Measurements from ENCODE around the gene ZNF664. TPM values are rescaled to one million over a fixed set of nuclear protein-coding genes. Genes with fewer than 3 reads are reported as not detected.

The ZNF664 gene
- total RNA-seq, 1 donor from 2014 or later, result 27.7 TPM

DNA sequence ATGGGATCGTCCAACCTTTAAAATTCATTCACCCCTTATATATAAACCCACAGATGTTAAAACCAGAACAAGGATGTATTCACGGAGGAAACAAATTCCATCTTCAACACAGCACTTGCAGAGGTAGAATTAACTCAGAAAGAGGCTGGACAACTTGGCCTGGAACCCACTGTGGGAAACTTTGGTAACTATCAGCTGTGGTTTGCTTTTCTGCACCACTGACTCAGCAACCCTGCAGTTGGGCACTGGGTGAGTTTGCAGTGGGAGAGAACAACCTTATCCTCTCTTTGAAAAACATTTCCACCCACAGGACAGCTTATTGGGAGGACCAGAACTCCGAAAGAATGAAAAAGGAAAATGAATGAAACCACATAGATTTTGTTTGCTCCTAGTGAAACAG, 66.3 kb downstream of the ZNF664 start:
- intact Hi-C loops (cut with DNase I), result loop anchor here (10.0 kb wide), 2 partner anchors 416 to 866 kb away; no protein-coding TSS in a partner anchor
- H3K27me3 ChIP-seq, result no peaks in the 10 kb centered on the region
- no peak for DNase-seq (ENCODE audit: low spot score in 2 of 2)
- H3K36me3 ChIP-seq, result no peaks in the 10 kb centered on the region
- no peak overlapping the region for H3K4me3 ChIP-seq
- no peaks in the 10 kb centered on the region for H3K4me1 ChIP-seq
- H3K27ac ChIP-seq, result no peak overlapping the region
- TF ChIP-seq CTCF (IDR thresholded peaks at IDR 0.05), result no peak
- H3K9me3 ChIP-seq, result no peaks in the 10 kb centered on the region

GRCh38 chr12:124040291-124040690, 67.3 kb downstream of the ZNF664 start:
- no peaks in the 10 kb centered on the region for H3K9me3 ChIP-seq
- H3K27me3 ChIP-seq, result no peaks in the 10 kb centered on the region
- no peak overlapping the region for H3K4me3 ChIP-seq
- no peak overlapping the region for H3K27ac ChIP-seq
- no peak for DNase-seq (ENCODE audit: low spot score in 2 of 2)
- H3K36me3 ChIP-seq, result no peaks in the 10 kb centered on the region
- intact Hi-C loops (cut with DNase I), result no loop called here
- no peaks in the 10 kb centered on the region for H3K4me1 ChIP-seq
- no peak for TF ChIP-seq CTCF (IDR thresholded peaks at IDR 0.05)

DNA sequence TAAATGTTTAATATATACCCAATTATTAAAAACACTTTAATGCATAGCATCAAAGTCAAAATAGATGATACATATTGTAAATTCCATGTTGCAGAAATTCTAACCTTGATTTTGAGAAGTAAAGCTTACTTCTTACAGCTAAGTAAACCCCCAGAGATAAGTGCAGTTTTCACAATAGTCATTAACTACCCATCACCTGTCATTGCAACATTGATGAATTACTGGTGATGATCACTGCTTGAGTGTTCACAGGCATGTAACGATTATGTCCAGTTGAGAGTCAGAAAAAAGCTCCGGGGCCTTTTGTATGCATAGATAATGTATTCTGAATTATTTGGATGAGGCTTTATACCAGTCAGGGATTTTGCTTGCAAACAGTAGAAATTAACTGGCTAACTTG, 67.7 kb downstream of the ZNF664 start:
- no peak for TF ChIP-seq CTCF (IDR thresholded peaks at IDR 0.05)
- DNase-seq (ENCODE audit: low spot score in 2 of 2), result no peak
- no peaks in the 10 kb centered on the region for H3K36me3 ChIP-seq
- H3K27me3 ChIP-seq, result no peaks in the 10 kb centered on the region
- intact Hi-C loops (cut with DNase I), result no loop called here
- H3K9me3 ChIP-seq, result no peaks in the 10 kb centered on the region
- no peaks in the 10 kb centered on the region for H3K4me1 ChIP-seq
- no peak overlapping the region for H3K27ac ChIP-seq
- H3K4me3 ChIP-seq, result no peak overlapping the region

DNA sequence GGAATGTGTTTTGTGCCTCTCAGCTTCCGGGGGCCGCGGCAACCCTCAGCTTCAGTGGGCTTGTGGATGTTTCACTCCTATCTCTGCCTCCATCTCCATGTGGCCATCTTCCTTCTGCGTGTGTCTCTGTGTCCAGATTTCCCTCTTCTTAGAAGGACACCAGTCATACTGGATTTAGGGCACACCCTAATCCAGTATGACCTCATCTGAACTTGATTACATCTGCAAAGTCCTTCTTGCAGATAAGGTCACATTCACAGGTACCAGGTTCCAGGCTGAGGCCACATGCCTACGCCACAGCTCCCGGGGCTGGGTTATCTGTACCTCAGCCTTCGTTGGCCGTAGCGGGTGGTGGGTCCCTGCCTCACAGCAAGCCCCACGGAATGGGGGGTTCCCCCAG, 68.9 kb downstream of the ZNF664 start:
- H3K36me3 ChIP-seq, result no peaks in the 10 kb centered on the region
- H3K27ac ChIP-seq, result no peak overlapping the region
- H3K27me3 ChIP-seq, result no peaks in the 10 kb centered on the region
- TF ChIP-seq CTCF (IDR thresholded peaks at IDR 0.05), result no peak
- H3K4me1 ChIP-seq, result no peaks in the 10 kb centered on the region
- DNase-seq (ENCODE audit: low spot score in 2 of 2), result no peak
- intact Hi-C loops (cut with DNase I), result no loop called here
- H3K9me3 ChIP-seq, result no peaks in the 10 kb centered on the region
- H3K4me3 ChIP-seq, result no peak overlapping the region

- DNase-seq (ENCODE audit: low spot score in 2 of 2), result no peak
- no peak for TF ChIP-seq CTCF (IDR thresholded peaks at IDR 0.05)
- Histone ChIP-seq H3K9me3 (peaks cover 0 to 10% of the 10 kb centered on the region in 2 donors), H3K36me3 (no peaks in the 10 kb centered on the region), H3K4me3 (no peak overlapping the region), H3K27ac (no peak overlapping the region), H3K4me1 (no peaks in the 10 kb centered on the region), H3K27me3 (no peaks in the 10 kb centered on the region)
- intact Hi-C loops (cut with DNase I), result no loop called here
Measured at GRCh38 chr12:124044021-124044420, 71.0 kb downstream of the ZNF664 start.

- no peak for TF ChIP-seq CTCF (IDR thresholded peaks at IDR 0.05)
- Histone ChIP-seq H3K27ac (no peak overlapping the region), H3K36me3 (no peaks in the 10 kb centered on the region), H3K9me3 (peaks cover 0 to 10% of the 10 kb centered on the region in 2 donors), H3K27me3 (no peaks in the 10 kb centered on the region), H3K4me3 (no peak overlapping the region), H3K4me1 (no peaks in the 10 kb centered on the region)
- DNase-seq (ENCODE audit: low spot score in 2 of 2), result no peak
- intact Hi-C loops (cut with DNase I), result no loop called here
Measured at GRCh38 chr12:124044809-124045321, 71.8 kb downstream of the ZNF664 start.

Data from ascending aorta (tissue), 2 donors.